HCT116 (cell line): ENCODE measurements around the gene ANO6. TPM values are rescaled to one million over a fixed set of nuclear protein-coding genes. Genes with fewer than 3 reads are reported as not detected.

ENCODE experiments used
- ATAC-seq: fragments of 200-7000 bp; cut with Tn5 transposase; 2 replicates; pipeline ENCODE4 v1.9.1; 2020; ENCODE audit warnings: mild to moderate bottlenecking, moderate library complexity
- BruUV-seq: library from RNA; stranded (reverse); fragments of 400-500 nt; replicated peaks from 2 replicates; lab custom pipeline; 2021; lab: Mats Ljungman, UMichigan
- CTCF ChIA-PET: fragments of 300-600 bp; sonication (Branson Sonifier 250); formaldehyde crosslinking; loops from one replicate; lab custom pipeline; 2021; ENCODE audit warnings: antibody characterized with exemption; lab: Charles Lee
- POLR2A ChIA-PET: fragments of 300-600, 350-600 bp; sonication (Branson Sonifier 250); formaldehyde crosslinking; loops from one replicate; lab custom pipeline; 2021; ENCODE audit warnings: antibody characterized with exemption; lab: Charles Lee
- RAD21 ChIA-PET, 2 experiments: fragments of 300-600 bp; sonication (Branson Sonifier 250); formaldehyde crosslinking; loops; one replicate each; lab custom pipeline; 2023; ENCODE audit warnings: low total read pairs in 2 of 2; ENCODE audit not compliant: uncharacterized antibody in 2 of 2, unreplicated experiment in 2 of 2, low non-redundant PET in 1 of 2; lab: Charles Lee
- DNase-seq: peaks from one replicate; pipeline ENCODE4 v3.0.0-alpha.2; 2010; ENCODE audit warnings: low read depth, low spot score
- H2AFZ ChIP-seq: fragments of 200-600 bp; shearing (Covaris generic), sonication (generic); 2 replicates; pipeline ENCODE4 v1.6.1; 2017; ENCODE audit warnings: low read depth, mixed run types, mixed read lengths, antibody characterized with exemption, low read length; ENCODE audit not compliant: poor library complexity, severe bottlenecking
- H3K27ac ChIP-seq: 2 replicates; pipeline ENCODE4 v1.5.1; 2012; ENCODE audit warnings: low read depth, low read length
- H3K27me3 ChIP-seq: fragments of 200-600 bp; sonication (generic); 2 replicates; pipeline ENCODE4 v1.6.1; 2016; ENCODE audit warnings: mixed run types, low read length, mixed read lengths; ENCODE audit not compliant: insufficient read depth
- H3K36me3 ChIP-seq, 2 experiments: fragments of 200-500 bp in 1 of 2; fragments of 200-600 bp in 1 of 2; sonication (Bioruptor generic) in 1 of 2; sonication (generic) in 1 of 2; 2 replicates each; pipeline versions ENCODE4 v1.5.1 to v1.6.1; 2014 to 2016; ENCODE audit warnings: low read length in 2 of 2, inconsistent platforms in 1 of 2, mixed read lengths in 1 of 2, mixed run types in 1 of 2; ENCODE audit not compliant: insufficient read depth in 2 of 2, control insufficient read depth in 1 of 2
- H3K4me1 ChIP-seq, 2 experiments: fragments of 200-600 bp in 1 of 2; sonication (generic) in 1 of 2; 2 replicates each; pipeline versions ENCODE4 v1.5.1 to v1.6.1; 2012 to 2017; ENCODE audit warnings: low read length in 2 of 2, inconsistent platforms in 1 of 2, mild to moderate bottlenecking in 1 of 2, mixed read lengths in 1 of 2, mixed run types in 1 of 2, moderate library complexity in 1 of 2; ENCODE audit not compliant: insufficient read depth in 2 of 2, control insufficient read depth in 1 of 2
- H3K4me2 ChIP-seq: fragments of 200-600 bp; sonication (generic); 2 replicates; pipeline ENCODE4 v1.6.1; 2017; ENCODE audit warnings: mixed run types, low read length, mixed read lengths
- H3K4me3 ChIP-seq, 2 experiments: fragments of 200-600 bp in 1 of 2; sonication (generic) in 1 of 2; replicated peaks in 1 of 2; 2 replicates each; pipeline ENCODE4 v1.5.1; 2011 to 2016; ENCODE audit warnings: low read length in 2 of 2, control low read depth in 1 of 2, low read depth in 1 of 2, mild to moderate bottlenecking in 1 of 2, mixed read lengths in 1 of 2, mixed run types in 1 of 2
- H3K79me2 ChIP-seq: fragments of 200-600 bp; sonication (generic); 2 replicates; pipeline ENCODE4 v1.6.1; 2017; ENCODE audit warnings: mild to moderate bottlenecking, mixed run types, low read length, moderate library complexity, mixed read lengths; ENCODE audit not compliant: insufficient read depth
- H3K9ac ChIP-seq: fragments of 200-600 bp; sonication (generic); 2 replicates; pipeline ENCODE4 v1.6.1; 2016; ENCODE audit warnings: low read length, mixed read lengths
- H3K9me2 ChIP-seq: fragments of 200-600 bp; sonication (generic), shearing (Covaris generic); 2 replicates; pipeline ENCODE4 v1.6.1; 2017; ENCODE audit warnings: mixed run types, mild to moderate bottlenecking, moderate library complexity; ENCODE audit not compliant: insufficient read depth
- H3K9me3 ChIP-seq, 2 experiments: fragments of 200-500 bp in 1 of 2; fragments of 200-600 bp in 1 of 2; sonication (Bioruptor generic) in 1 of 2; sonication (generic) in 1 of 2; 2 replicates each; pipeline ENCODE4 v1.6.1; 2014 to 2017; ENCODE audit warnings: low read length in 2 of 2, mixed read lengths in 2 of 2, inconsistent platforms in 1 of 2, low read depth in 1 of 2, mild to moderate bottlenecking in 1 of 2, mixed run types in 1 of 2, moderate library complexity in 1 of 2; ENCODE audit not compliant: control insufficient read depth in 1 of 2, insufficient read depth in 1 of 2
- H4K20me1 ChIP-seq: fragments of 200-600 bp; sonication (generic), shearing (Covaris generic); 2 replicates; pipeline ENCODE4 v1.6.1; 2017; ENCODE audit warnings: mixed run types, mild to moderate bottlenecking, moderate library complexity; ENCODE audit not compliant: insufficient read depth
- ATF3 ChIP-seq: IDR thresholded peaks from 2 replicates; pipeline ENCODE4 v1.6.1; 2012
- EZH2phosphoT487 ChIP-seq: fragments of 200-600 bp; IDR thresholded peaks from 2 replicates; pipeline ENCODE4 v1.6.1; 2018; ENCODE audit warnings: antibody characterized with exemption, borderline replicate concordance
- FOSL1 ChIP-seq: IDR thresholded peaks from 2 replicates; pipeline ENCODE4 v1.6.1; 2012; ENCODE audit warnings: low read depth
- POLR2A ChIP-seq: IDR thresholded peaks from 2 replicates; pipeline ENCODE4 v1.7.0; 2011; ENCODE audit warnings: borderline replicate concordance; ENCODE audit not compliant: insufficient read depth, insufficient read length; ENCODE audit errors: extremely low read depth
- POLR2AphosphoS5 ChIP-seq: IDR thresholded peaks from 2 replicates; pipeline ENCODE4 v1.6.1; 2011; ENCODE audit warnings: mild to moderate bottlenecking, low read depth, low read length, moderate library complexity
- SRF ChIP-seq: IDR thresholded peaks from 2 replicates; pipeline ENCODE4 v1.6.1; 2012; ENCODE audit warnings: low read depth
- TCF7L2 ChIP-seq: IDR thresholded peaks from 2 replicates; pipeline ENCODE4 v1.7.0; 2011; ENCODE audit warnings: borderline replicate concordance, inconsistent platforms; ENCODE audit not compliant: insufficient read depth, insufficient read length; ENCODE audit errors: extremely low read depth
- YY1 ChIP-seq: IDR thresholded peaks from 2 replicates; pipeline ENCODE4 v1.6.1; 2011; ENCODE audit warnings: low read length, low read depth, moderate library complexity, mild to moderate bottlenecking; ENCODE audit not compliant: insufficient replicate concordance; ENCODE audit errors: extremely low read depth
- ZBTB33 ChIP-seq: IDR thresholded peaks from 2 replicates; pipeline ENCODE4 v1.6.1; 2011; ENCODE audit warnings: mild to moderate bottlenecking, low read length, moderate library complexity; ENCODE audit not compliant: insufficient replicate concordance; ENCODE audit errors: extremely low read depth
- intact Hi-C: fragments of 100-400 bp; cut with micrococcal nuclease; formaldehyde crosslinking; loops from 2 replicates; pipeline ENCODE4 v1.10.0; 2022
- total RNA-seq: library from RNA; stranded (reverse); gene quantifications from one replicate; pipeline ENCODE4 v1.2.1, GENCODE V29; 2021; ENCODE audit not compliant: unreplicated experiment

The ANO6 gene
- total RNA-seq, 1 experiment from 2014 or later: 36.7 TPM

GRCh38 chr12:45468751-45469615 is 253.1 kb downstream of the ANO6 start:
- ChIA-PET POLR2A (no interaction called here), CTCF (no interaction called here), RAD21 (no interaction called here)
- Histone ChIP-seq H4K20me1 (no peaks in the 10 kb centered on the region), H3K79me2 (no peaks in the 10 kb centered on the region), H3K27me3 (no peaks in the 10 kb centered on the region), H3K4me3 (no peak overlapping the region), H3K4me2 (no peak overlapping the region), H3K27ac (no peak overlapping the region), H3K9me3 (no peaks in the 10 kb centered on the region), H3K9ac (no peak overlapping the region), H3K4me1 (no peaks in the 10 kb centered on the region), H3K36me3 (no peaks in the 10 kb centered on the region), H2AFZ (no peak overlapping the region), H3K9me2 (no peaks in the 10 kb centered on the region)
- BruUV-seq: no TSS peak
- no peak for DNase-seq
- no peak for ATAC-seq
- TF ChIP-seq POLR2A (no peak), YY1 (no peak), ATF3 (no peak), TCF7L2 (no peak), POLR2AphosphoS5 (no peak), FOSL1 (no peak), EZH2phosphoT487 (no peak), SRF (no peak), ZBTB33 (no peak)
- intact Hi-C loops: no loop called here
